NT2/D1 (cell line): ENCODE measurements around the gene HNRNPAB.

ENCODE experiments used
- SUZ12 ChIP-seq: IDR thresholded peaks from 2 replicates; pipeline ENCODE4 v1.6.1; 2011; ENCODE audit not compliant: insufficient read length, insufficient read depth; ENCODE audit errors: extremely low read depth
- YY1 ChIP-seq: IDR thresholded peaks from 2 replicates; pipeline ENCODE4 v1.6.1; 2011; ENCODE audit not compliant: insufficient read length, insufficient read depth

- TF ChIP-seq YY1 = no peak
- TF ChIP-seq SUZ12 = no peak
Observed at GRCh38 chr5:178221282-178221681, 16.9 kb downstream of the HNRNPAB start.
